Activated effector memory CD4-positive, alpha-beta T cell treated with anti-CD3 and anti-CD28 coated beads, Interleukin-2, amount 50 U/mL, for 16 hours (primary cell): Measurements from ENCODE around the gene ATP8B1.

Source experiments
- DNase-seq: peaks from one replicate; pipeline ENCODE4 v3.0.0-alpha.2; 2020

ATP8B1 gene

GRCh38 chr18:57715073-57715472, 88.0 kb downstream of the ATP8B1 start:
- no peak for DNase-seq

- no peak for DNase-seq
Measured at GRCh38 chr18:57710226-57710625, 92.9 kb downstream of the ATP8B1 start.

GRCh38 chr18:57709335-57709734, 93.8 kb downstream of the ATP8B1 start:
- no peak for DNase-seq

- no peak for DNase-seq
Measured at GRCh38 chr18:57708288-57708687, 94.8 kb downstream of the ATP8B1 start.

DNA sequence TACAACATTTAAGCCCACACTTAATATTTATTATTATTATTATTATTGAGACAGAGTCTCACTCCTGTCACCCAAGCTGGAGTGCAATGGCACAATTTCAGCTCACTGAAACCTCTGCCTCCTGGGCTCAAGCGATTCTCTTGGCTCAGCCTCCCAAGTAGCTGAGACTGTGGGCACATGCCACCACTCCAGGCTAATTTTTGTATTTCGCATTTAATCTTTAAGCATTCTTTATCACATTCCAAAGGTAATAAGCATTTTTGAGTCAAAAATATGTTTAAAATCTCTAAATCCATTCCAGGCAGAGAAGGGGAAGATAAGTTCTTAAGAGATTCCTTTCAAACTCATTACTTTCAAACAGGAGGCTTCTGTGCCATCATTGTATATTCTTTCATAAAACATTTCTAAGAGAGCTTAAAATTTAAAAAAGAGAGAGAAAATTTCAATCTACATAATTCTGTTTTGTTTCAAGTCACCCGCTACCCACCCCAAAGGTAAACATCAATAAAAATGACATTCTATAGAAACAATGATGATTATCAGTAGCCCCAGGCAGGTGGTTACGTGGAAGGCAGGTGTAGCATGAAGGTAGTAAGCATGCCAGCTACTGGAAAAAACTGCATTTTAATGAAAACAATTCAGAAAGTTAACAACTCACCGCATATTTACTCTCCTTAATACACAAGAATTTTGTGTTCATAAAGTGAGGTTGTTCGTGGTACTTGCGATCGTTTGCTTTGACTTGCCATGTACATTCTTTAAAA, 97.1 kb downstream of the ATP8B1 start:
- DNase-seq: no peak

DNA sequence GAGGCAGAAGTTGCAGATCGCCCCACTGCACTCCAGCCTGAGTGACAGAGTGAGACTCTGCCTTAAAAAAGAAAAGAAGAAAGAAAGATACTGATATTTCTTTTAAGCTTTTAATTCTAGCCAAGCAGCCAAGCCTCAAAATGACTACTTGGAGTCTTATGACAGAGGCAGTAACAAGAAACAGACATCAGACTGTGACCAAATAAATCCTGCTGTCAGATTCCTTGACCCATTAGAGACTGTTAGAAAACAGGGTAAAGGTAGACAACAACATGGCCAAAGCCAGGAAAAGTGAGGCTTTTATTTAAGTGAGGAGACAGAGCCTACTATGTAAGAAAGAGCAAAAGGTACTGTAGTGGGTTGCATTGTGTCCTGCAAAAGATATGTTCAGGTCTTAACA, 98.1 kb downstream of the ATP8B1 start:
- DNase-seq: no peak

- no peak for DNase-seq
Measured at GRCh38 chr18:57698571-57699276, 104.4 kb downstream of the ATP8B1 start.

- DNase-seq: no peak
Measured at GRCh38 chr18:57697426-57697825, 105.7 kb downstream of the ATP8B1 start.

DNA sequence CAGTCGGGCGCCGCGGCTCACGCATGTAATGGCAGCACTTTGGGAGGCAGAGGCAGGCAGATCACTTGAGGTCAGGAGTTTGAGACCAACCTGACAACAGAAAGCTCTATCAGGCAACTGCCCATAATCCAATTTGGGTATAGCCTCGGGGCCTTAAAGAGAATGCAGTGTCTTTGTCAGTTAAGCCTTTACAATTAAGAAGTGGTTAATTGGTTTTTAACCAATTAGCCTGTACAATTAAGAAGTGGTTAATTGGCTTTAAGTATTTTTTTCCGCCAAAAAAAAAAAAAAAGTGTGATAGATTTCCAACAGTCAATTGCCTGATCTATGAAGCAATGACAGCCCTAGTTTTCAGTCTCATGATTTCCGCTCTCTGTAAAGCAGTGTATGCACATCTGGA, 106.8 kb downstream of the ATP8B1 start:
- no peak for DNase-seq

GRCh38 chr18:57691363-57691762, 111.8 kb downstream of the ATP8B1 start:
- no peak for DNase-seq

DNA sequence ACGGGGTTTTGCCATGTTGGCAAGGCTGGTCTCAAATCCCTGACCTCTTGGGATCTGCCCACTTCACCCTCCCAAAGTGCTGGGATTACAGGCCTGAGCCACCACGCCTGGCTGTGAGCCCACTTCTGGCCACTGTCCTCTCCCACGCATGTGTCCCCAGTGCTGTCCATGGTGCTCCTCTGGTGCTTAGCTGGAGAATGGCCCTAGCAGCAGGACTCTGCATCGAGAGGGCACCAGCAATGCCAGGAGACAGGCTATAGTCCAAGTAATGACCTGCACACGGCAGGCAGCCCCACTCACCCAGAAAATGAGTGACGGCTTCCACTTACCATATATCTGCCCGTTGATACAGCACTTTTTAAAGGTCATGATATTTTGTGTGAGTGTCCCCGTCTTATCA, 115.1 kb downstream of the ATP8B1 start:
- DNase-seq: no peak

DNA sequence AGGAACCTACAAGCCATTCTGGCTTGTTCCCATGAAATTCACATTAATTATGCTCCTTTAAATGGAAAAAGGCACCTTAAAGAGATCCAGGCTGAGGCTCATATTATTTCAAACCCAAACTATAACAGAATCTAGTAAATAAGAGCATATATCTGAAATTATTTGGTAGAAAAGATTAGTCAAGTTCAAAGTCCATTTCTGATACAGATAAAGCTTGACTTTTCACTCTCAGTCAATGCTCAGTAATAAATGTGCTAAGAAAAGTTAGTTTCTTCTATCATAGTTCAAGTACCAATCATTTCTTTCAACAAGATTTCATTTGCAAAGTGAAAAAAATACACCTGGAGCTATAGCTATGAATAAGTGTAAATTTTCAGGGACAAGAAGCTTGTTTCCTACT, 119.6 kb downstream of the ATP8B1 start:
- DNase-seq: no peak

GRCh38 chr18:57677262-57678211, 125.6 kb downstream of the ATP8B1 start:
- no peak for DNase-seq

- DNase-seq: no peak
Measured at GRCh38 chr18:57674891-57675290, 128.2 kb downstream of the ATP8B1 start.

- no peak for DNase-seq
Measured at GRCh38 chr18:57670046-57670445, 133.1 kb downstream of the ATP8B1 start.

GRCh38 chr18:57668021-57668420, 135.1 kb downstream of the ATP8B1 start:
- DNase-seq: no peak

DNA sequence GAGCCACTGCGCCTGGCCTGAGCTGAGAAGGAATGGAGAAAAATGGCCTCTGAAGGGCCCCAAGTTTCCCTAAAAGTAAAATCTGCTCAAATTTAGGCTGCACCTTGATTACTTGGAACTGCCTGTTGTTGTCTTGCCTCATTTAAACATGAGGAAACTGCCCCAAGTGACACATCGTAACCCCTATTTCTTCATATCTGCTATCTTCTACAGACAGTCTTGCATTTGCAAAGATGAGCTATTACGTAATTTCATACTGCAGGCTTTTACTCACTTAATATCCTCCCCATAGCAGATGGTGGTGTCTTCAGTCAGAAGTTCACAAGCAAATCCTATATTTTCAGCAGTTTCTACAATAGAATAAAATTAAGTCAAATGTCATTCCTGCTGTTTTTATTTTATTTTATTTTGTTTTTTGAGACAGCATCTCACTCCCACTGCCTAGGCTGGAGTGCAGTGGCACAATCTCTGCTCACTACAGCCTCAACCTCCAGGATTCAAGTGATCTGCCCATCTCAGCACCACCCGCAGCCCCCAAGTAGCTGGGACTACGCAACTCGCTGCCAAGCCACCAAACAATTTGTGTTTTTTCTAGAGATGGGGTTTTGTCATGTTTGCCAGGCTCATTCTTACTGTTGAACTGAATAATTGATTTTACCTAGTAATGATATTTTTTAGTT, 136.2 kb downstream of the ATP8B1 start:
- no peak for DNase-seq

GRCh38 chr18:57664568-57665165, 138.4 kb downstream of the ATP8B1 start:
- no peak for DNase-seq

DNA sequence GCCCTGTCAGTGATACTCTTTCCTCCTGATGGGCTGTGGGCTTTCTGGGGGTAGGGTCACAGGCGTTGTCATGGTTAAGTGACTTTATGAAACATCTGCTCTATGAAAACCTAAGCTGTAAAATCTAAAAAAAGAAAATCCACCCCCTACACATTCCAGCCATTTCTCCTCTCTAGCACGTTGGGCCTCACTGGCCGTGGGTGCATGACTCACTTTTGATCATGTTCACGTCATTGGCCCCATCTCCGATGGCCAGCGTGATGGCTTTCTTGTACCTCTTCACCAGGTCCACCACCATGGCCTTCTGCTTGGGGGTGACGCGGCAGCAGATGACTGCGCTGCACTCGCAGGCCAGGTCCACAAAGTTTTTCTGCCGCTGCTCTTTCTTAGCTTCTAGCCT, 142.2 kb downstream of the ATP8B1 start:
- DNase-seq: no peak

DNA sequence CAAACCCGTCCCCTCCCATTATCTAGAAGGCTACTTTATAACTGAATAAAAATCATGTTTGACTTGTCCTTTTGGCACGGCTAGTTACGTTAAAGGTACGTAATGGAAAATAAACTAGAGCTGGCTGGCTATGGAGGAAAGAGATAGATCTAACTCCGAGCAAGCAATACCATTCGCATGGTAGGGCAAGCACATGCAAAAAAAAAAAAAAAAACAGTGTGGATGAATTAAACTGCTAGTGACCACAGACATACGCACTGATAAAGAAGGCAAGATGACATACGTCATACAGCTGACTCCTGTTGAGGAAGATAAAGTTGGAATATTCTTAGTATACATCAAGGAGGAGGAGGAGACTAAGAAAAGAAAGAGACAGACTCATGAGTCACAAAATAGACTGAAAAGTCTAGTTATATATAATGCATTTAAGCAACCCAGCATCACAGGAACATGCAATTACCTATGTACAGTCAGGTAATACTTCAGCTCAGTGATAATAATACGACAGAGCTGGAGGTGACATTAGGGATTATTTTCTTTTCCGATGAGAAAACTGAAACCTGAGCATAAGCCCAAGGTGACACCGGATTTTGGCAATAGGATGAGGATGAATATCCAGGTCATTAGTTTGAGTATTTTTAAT, 143.5 kb downstream of the ATP8B1 start:
- DNase-seq: no peak

DNA sequence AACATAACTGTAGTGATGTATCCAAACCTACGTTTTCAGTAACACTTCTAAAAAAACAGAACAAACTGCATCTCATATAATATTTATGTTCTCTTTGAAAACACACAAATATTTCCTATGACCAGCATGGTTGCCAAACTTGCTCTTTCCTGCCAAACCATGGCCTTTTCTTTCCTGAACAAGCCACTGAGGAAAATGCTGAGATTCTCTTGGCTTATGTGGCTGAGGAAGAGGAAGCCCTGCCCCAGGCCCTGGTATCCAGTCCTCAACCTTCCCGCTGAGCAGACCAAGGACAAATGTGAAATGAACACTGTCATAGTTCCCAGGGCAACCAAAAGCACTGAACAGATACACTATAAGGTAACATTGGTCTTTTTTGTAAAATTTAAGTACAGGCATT, 145.6 kb downstream of the ATP8B1 start:
- DNase-seq: no peak

DNA sequence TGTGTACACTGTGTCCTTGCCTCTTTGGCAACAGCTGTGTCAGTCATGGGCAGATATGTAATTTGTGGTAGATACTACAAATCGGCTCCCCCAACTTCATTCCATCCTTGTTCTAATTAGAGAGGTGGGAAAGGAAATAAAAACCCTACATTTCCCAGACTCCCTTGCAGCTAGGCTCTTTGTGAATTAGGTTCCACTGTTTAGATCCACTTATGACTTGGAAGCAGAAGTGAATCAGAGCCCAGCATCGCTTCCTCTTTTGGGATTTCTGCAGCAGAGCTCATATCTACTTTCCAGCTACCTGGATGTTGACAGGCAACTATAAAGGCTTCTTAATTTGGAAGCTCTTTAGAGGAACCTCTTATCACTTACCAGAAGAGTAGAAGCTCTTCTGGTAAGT, 147.4 kb downstream of the ATP8B1 start:
- DNase-seq: no peak
